GM18498 (cell line): Measurements from ENCODE around the gene MYO10.

ENCODE experiments used
- ATAC-seq: cut with Tn5 transposase; IDR thresholded peaks from one replicate; pipeline ENCODE4 v1.9.1; 2021; ENCODE audit warnings: mild to moderate bottlenecking, moderate library complexity; ENCODE audit not compliant: unreplicated experiment

The MYO10 gene

DNA sequence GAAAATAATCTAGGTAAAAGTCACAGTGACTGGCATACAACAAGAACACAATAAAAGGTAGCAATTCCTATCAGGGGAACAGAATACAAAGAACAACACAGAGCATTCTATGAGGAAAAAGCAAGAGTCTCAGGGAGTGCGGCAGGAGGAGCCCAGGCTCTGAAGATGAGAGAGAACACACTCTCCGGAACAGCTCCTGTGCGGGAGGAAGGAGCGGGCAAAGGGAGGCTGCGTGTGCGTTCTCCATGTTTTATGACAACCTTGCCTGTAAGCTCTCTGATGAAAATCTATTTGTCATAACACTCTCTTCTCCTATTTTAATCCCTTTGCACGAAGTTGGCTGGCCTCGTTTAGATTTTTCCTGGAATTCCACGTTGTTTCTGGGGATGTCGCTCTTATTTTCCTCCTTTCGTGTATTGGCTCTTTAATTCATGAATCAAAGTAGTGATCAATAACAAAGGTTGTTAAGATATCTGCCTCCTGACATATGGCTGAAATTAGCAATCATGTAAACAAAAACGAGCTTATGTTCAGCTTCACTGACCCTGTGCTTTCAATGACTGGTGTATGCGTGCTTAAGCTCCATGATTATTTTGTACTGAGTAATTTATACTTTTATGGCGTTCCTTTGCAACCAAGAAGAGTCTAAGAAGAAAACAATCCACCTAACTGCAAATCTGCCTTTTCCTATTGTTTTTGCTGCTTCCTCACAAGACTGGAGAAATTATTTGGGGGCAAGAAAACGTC, 109.5 kb downstream of the MYO10 start:
- no peak for ATAC-seq

DNA sequence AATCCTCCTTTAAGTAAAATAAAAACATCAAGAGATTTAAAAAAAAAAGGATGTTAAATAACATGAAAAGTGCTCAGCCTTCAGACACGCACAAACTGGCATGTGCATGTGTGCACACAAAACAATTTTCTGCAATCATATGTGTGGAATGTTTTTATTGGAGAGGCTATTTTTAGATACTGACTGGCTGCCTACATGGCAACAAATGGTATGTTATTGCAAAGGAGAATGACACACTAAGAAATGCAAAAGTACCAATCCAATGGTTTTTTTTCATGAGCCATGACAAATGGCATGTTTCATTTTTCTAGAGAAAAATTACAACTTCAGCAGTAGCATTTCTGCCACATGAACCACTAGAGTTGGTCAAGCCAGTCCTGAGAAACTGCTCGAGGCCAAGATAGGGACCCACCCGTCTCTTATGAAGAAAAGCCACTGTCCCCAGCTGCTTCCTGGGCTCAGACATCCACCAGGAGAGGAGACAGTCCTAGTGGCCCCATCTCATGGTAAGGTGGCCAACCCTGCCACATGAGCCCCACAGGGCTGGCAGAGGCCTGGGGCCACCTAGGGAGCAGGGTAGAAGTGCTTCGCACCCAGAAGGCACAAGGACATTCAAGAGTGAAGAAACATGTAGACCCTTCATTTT, 116.4 kb downstream of the MYO10 start:
- no peak for ATAC-seq

DNA sequence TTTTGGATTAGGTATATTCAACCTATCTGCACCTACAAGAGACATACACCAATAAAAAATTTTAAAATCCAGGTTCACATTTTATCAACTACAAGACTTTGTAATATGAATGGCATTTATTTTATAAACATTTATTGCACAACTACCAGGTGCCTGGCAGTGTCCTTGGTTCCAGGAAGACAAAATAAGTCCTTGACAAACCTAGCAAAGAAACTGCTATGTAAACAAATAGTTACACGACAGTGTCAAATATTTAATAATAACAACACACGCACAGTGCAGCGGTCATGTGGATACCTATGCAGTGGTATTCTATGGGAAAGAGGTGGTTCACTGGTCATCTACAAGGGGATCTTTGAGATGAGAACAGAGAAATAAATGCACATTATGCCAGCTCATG, 120.7 kb downstream of the MYO10 start:
- ATAC-seq, result no peak

DNA sequence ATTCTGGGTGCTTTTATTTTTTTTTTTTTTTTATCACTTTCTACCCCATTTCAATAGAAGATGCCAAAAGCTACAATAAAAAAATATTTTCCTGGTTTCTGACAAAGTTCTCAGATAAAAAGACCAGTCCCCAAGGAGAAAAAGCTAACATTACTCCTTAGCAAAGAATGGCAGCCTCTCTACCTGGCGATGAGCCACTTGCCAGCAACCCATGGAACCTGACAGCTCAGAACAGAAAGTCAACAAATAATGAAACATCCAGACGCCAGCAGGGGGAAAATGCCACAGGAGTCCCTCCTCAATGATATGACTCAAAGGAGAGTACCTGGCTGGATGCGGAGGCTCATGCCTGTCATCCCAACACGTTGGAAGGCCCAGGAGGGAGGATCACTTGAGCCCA, 123.2 kb downstream of the MYO10 start:
- ATAC-seq, result no peak

- ATAC-seq, result no peak
These were observed 123.6 kb downstream of the MYO10 start for GRCh38 chr5:16812448-16812847.

DNA sequence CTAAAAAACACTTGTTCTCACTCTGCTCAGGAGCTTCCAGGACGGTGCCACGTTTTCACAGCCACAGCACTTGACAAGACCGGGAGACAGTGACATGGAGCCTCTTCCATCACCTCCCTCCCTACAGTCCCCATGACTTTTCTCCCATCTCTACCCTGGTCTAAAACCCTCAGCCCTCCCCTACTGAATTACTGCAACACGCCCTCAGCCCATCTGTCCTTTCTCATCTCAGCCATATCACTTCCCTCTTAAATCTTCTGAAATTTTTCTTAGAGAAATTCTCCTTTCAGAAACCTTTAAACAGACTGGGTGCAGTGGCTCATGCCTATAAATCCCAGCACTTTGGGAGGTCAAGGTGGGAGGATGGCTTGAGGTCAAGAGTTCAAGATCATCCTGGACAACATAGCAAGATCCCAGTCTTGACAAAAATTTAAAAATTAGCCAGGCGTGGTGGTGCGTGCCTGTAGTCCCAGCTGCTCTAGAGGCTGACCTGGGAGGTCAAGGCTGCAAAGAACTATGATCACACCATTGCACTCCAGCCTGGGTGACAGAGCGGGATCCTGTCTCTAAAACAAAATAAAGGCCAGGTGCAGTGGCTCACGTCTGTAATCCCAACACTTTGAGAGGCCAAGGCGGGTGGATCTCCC, 125.8 kb downstream of the MYO10 start:
- no peak for ATAC-seq

- ATAC-seq, result no peak
These were observed 126.5 kb downstream of the MYO10 start for GRCh38 chr5:16809395-16810207.

DNA sequence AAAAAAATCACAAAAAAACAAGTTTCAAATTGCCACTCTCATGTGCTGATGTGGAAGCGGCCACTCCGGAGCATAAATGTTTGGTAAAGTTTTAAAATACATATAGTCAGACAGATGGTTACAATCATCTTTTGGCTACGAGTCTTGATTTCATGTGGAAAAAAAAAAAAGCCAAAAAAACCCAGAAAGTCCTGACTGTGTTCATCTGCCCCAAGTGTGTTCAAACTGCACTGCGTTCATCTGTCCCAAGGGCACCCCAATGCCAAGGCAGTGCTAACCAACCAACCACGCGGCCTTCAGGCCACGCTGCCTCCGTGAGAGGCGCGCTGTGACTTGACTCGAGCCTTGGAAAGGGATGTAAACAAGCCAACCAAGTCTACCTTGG, 127.1 kb downstream of the MYO10 start:
- no peak for ATAC-seq

DNA sequence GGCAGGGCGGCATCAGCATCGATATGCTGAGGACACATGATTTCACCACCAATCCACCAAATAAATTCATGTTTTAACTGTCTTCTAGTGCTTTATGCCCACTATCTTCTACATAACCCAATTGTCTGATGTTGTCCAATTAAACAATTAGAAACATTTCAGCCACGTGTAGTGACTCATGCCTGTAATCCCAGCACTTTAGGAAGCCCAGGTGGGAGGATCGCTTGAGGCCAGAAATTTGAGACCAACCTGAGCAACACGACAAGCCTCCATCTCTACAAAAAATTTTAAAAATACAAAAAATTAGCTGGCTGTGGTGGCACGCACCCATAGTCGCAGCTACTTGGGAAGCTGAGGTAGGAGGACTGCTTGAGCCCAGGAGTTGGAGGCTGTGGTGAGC, 128.1 kb downstream of the MYO10 start:
- ATAC-seq, result no peak

DNA sequence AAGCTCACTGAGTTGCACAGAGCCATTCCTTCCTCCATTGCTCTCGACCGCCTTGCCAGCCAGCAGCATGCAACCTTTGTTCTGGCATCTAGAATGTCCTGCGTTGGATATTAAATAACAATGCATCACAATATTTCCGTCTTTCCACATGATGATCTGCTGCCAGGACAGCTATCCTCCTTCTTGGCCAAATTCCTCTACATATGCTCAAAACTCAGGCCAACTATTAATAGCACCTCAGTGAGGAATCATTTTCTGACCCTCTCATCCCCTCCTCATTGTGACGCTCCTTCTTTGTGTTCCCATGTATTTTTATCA, 128.6 kb downstream of the MYO10 start:
- no peak for ATAC-seq

GRCh38 chr5:16806711-16807546, 129.2 kb downstream of the MYO10 start:
- ATAC-seq, result no peak

GRCh38 chr5:16805486-16805885, 130.6 kb downstream of the MYO10 start:
- no peak for ATAC-seq

DNA sequence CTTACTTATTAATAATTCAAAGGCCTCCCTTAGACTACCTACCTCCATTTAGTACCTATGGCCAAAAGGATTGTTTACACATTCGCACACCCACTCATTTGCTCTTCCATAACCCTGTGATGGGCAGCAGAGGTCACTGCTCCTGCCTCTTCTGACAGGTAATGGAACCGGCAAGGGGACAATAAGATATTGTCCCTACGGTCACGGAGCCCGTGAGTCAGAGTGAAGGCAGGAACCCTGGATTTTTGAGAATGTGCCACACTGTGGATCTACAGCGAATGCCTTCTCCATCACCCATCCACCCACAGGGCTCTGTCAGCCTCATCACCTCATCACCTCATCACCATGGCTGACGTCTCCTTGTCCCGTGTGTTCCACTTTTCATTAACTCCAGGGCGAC, 132.3 kb downstream of the MYO10 start:
- no peak for ATAC-seq

DNA sequence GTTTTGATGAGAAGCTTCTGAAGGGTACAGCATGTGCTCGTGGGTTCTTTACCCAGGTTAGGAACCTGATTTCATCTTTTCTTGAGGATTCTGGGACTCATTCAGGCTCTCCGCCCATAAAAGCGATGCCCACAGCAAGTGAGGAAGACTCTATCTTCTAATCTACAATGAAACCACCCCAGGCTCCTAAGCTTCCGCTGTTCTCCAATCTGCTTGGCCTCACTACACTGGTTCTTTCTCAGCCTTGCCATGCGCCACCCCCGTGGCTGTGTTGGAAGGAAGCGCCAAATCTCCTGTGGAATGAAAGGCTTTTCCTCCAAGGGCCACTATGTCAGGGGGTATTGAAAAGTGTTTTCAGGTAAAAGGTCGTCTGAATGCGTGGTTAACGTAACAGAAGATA, 135.6 kb downstream of the MYO10 start:
- ATAC-seq, result no peak

- no peak for ATAC-seq
These were observed 136.3 kb downstream of the MYO10 start for GRCh38 chr5:16799796-16800195.

DNA sequence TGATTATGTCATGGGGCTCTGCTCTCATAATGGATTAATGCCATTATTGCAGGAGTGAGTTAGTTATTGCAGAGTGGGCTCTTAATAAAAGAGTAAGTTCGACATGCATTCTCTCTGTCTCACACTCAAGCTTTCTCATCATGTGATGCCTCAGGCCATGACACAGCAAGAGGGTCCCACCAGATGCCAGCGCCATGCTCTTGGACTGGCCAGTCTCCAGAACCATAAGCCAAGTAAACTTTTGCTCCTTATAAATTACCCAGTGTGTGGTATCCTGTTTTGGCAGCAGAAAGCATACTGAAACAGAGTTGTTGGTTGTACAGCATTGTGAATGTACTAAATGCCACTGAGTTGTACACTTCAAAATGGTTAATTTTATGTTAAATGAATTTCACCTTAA, 138.1 kb downstream of the MYO10 start:
- ATAC-seq, result no peak

DNA sequence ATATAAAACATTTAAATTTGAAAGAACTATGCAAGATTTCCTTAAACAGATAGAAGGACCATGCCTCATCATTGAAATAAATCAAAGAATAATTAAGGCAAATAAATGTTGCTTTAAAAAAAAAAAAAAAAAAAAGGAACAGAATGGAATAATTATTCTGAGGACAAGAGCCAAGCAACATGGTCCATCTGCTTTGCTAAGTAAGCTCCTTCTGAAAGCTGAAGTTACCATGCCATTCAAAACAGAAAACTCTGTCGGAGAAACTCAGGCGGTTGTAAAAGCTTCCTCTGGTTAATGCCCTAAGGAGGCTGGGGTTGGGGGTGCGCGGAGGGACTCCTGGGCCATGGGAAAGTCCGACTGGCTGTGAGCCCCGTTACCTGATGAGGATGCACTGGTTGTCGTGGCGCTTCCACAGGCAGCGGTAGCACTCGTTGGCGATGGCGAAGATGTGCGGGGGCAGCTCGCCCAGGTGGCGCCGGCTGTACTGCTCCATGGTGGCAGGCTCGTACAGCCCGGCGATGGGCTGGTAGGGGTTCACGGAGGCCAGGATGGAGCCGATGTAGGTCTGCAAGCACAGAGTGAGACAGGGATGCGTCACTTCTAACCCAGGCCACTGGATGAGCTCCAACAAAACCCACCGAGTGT, 141.7 kb downstream of the MYO10 start:
- ATAC-seq, result no peak

GRCh38 chr5:16792598-16793275, 143.4 kb downstream of the MYO10 start:
- ATAC-seq, result no peak

- ATAC-seq, result no peak
These were observed 144.0 kb downstream of the MYO10 start for GRCh38 chr5:16791904-16792597.
